Pancreas (tissue), 10 donors: Measurements from ENCODE around the gene GRWD1. TPM values are rescaled to one million over a fixed set of nuclear protein-coding genes. Genes with fewer than 3 reads are reported as not detected.

Source experiments
- ATAC-seq, 4 donors: fragments of 200-7000 bp; cut with Tn5 transposase; one replicate each; pipeline versions ENCODE4 v1.8.0 to v1.9.1; 2020; ENCODE audit warnings: mild to moderate bottlenecking in 4 of 4, moderate library complexity in 4 of 4
- DNase-seq, 6 donors: peaks; one replicate each; pipeline ENCODE4 v3.0.0-alpha.2; 2020
- FAIRE-seq: peaks from 2 replicates; lab custom pipeline; 2012; peaks lifted over from hg19 to GRCh38; lab: Jason Lieb, UNC
- H3K27ac ChIP-seq, 4 donors: fragments of 200-600 bp; sonication (generic); 1 replicate in 3 of 4; 2 replicates in 1 of 4; pipeline versions ENCODE4 v1.5.0 to v1.8.0; 2020
- H3K27me3 ChIP-seq, 4 donors: fragments of 200-600 bp; one replicate each; pipeline ENCODE4 v1.8.0; 2021
- H3K36me3 ChIP-seq, 3 donors: fragments of 200-600 bp; sonication (generic) in 1 of 3; one replicate each; pipeline versions ENCODE4 v1.5.0 to v1.8.0; 2020 to 2021
- H3K4me1 ChIP-seq, 3 donors: fragments of 200-600 bp; one replicate each; pipeline ENCODE4 v1.8.0; 2021
- H3K4me3 ChIP-seq, 4 donors: fragments of 200-600 bp; sonication (generic) in 2 of 4; one replicate each; pipeline versions ENCODE4 v1.5.0 to v1.8.0; 2020 to 2021
- H3K9me3 ChIP-seq, 4 donors: fragments of 200-600 bp; one replicate each; pipeline ENCODE4 v1.8.0; 2021
- WGBS, 2 donors: extraction: QIAGEN DNeasy Blood & Tissue Kit; methylation state at CpG; one replicate each; pipeline ENCODE4 v1.1.7; 2013; 5-methylcytosine and 5-hydroxymethylcytosine counted together
- intact Hi-C, 3 donors: fragments of 100-400 bp; cut with DNase I; formaldehyde crosslinking; loops; one replicate each; pipeline versions ENCODE4 v1.11.1 to v1.14.2; 2022
- polyA plus RNA-seq, 2 donors: library from polyadenylated mRNA; stranded (reverse); fragments of 200-250 nt; gene quantifications; one replicate each; pipeline ENCODE4 v1.2.3, GENCODE V29; 2013
- total RNA-seq, 6 donors: library from RNA; stranded (reverse); fragmentation: NEBNext Ultra II Directional in 4 of 6; extraction: Animal tissue kit (Norgen Biotek cat#: 25700) in 4 of 6; gene quantifications; one replicate each; pipeline versions ENCODE4 v1.2.1 to v1.2.4, GENCODE V29; 2021 to 2023
- TF ChIP-seq, protein P1 (sequence below), 4 donors: fragments of 200-600 bp; sonication (generic) in 3 of 4; IDR thresholded peaks; one replicate each; pipeline versions ENCODE4 v1.5.0 to v1.8.0; 2021; ENCODE audit warnings: antibody characterized with exemption in 4 of 4
- donor health status: healthy with polysubstance abuse.
- donor health status: DM: no; HTN: no; CAD: no; lungs with moderate emphysema.
- donor health status: DM: no; HTN: no; CAD: no.
- donor health status: control.
- donor health status: control.
- donor health status: Bipolar disorder and iron deficiency.
- donor health status: DM: yes; HTN: yes; CAD: no.
- donor health status: DM: no; HTN: no; CAD: no.
- donor health status: DM: no; HTN: no; CAD: no.
- donor health status: DM: yes; HTN: yes; CAD: no.

The GRWD1 gene
- total and polyA plus RNA-seq, 8 donors, result 8.6 to 23.1 (median 16.2) TPM

DNA sequence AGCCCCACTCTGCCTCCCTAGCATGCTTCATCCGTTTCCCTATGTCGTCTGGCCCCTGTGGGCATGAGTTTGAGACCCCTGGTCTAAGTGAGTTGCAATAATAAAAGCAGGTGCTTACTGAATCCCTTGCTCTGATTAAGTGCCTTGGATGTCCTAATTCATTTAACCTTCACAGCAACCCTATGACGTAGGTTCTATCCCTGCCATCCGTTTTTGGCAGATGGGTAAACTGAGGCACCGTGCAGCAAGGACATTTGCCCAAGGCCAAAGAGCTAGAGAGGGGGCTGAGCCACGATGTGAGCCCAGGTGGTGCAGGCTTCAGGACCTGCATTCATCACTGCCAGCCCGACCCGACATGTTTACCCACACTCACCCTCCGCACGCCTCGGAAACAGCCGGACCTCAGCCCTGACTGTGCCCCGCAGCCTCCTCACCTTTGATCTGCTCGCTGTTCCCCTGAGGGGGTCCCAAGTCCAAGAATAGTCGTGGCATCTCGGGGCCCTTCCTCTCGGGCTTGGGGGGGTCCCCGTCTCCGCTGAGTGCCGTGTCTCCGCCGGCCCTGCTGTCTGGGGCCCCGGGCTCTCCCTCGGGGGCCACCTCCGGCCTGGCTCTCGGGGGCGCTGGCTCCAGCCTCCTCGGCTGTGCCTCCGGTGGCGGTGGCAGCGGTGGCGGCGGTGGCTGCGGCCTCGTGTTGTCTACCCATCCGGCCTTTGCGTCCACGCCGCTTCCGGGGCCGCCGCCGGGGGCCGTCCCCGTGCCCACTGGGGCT, 51.4 kb downstream of the GRWD1 start:
- TF ChIP-seq, protein P1, sequence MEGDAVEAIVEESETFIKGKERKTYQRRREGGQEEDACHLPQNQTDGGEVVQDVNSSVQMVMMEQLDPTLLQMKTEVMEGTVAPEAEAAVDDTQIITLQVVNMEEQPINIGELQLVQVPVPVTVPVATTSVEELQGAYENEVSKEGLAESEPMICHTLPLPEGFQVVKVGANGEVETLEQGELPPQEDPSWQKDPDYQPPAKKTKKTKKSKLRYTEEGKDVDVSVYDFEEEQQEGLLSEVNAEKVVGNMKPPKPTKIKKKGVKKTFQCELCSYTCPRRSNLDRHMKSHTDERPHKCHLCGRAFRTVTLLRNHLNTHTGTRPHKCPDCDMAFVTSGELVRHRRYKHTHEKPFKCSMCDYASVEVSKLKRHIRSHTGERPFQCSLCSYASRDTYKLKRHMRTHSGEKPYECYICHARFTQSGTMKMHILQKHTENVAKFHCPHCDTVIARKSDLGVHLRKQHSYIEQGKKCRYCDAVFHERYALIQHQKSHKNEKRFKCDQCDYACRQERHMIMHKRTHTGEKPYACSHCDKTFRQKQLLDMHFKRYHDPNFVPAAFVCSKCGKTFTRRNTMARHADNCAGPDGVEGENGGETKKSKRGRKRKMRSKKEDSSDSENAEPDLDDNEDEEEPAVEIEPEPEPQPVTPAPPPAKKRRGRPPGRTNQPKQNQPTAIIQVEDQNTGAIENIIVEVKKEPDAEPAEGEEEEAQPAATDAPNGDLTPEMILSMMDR (IDR thresholded peaks at IDR 0.05), result no peak
- FAIRE-seq (no peak), DNase-seq (no peak), ATAC-seq (no peak)
- no peak overlapping the region for H3K27ac ChIP-seq
- no peaks in the 10 kb centered on the region for H3K27me3 ChIP-seq
- H3K4me3 ChIP-seq, result no peak overlapping the region
- 54 to 69% methylated on average over 43 to 45 of the region's 45 CpGs for WGBS, 2 donors
- no peaks in the 10 kb centered on the region for H3K36me3 ChIP-seq
- no peaks in the 10 kb centered on the region for H3K9me3 ChIP-seq
- intact Hi-C loops, result no loop called here
- H3K4me1 ChIP-seq, result peaks cover 0 to 8% (median 0%) of the 10 kb centered on the region in 3 donors

DNA sequence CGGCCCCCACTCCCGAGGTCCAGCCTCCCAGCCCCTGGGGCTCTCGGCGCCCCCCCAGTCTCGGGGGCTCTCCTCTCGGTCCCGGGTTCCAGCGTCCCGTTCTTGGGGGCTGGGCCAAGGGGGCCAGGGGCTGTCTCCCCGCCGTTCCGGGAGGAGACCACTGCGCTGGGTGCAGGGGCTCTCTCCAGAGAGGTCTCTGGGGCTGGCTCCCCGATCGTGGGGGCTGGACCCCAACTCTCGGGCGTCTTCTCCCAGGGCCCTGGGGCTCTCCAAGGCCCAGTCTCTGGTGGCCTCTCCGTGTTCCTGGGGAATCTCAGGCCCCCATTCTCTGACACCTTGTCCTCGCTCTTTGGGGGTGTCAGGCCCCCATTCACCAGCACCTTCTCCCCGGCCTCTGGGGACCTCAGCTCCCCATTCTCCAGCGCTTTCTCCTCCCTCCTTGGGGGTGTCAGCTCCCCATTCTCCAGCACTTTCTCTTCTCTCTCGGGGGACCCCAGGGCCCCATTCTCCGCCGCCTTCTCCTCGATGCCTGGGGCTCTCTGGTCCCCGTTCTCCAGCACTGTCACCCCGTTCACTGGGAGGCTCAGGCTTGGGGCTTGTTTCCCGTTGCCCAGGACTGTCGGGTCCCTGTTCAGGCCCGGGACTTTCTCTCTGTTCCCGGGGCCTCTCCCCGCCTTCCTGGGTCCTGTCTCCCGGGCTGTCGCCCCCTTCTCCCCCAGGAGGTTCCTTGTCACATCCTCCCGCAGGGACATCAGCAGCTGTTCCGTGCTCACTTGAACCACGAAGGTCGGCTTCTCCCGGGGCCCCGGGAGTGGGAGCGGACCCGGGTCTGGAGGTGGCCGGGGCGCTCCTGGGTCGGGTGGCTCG, 52.2 kb downstream of the GRWD1 start:
- Histone ChIP-seq H3K4me3 (no peak overlapping the region), H3K27ac (no peak overlapping the region), H3K4me1 (peaks cover 0 to 8% (median 0%) of the 10 kb centered on the region in 3 donors), H3K9me3 (no peaks in the 10 kb centered on the region), H3K36me3 (no peaks in the 10 kb centered on the region), H3K27me3 (no peaks in the 10 kb centered on the region)
- intact Hi-C loops, result no loop called here
- ATAC-seq (no peak), FAIRE-seq (no peak), DNase-seq (no peak)
- TF ChIP-seq, protein P1 (IDR thresholded peaks at IDR 0.05), result no peak
- WGBS, 2 donors, result 62 to 76% methylated on average over 36 to 46 of the region's 46 CpGs

DNA sequence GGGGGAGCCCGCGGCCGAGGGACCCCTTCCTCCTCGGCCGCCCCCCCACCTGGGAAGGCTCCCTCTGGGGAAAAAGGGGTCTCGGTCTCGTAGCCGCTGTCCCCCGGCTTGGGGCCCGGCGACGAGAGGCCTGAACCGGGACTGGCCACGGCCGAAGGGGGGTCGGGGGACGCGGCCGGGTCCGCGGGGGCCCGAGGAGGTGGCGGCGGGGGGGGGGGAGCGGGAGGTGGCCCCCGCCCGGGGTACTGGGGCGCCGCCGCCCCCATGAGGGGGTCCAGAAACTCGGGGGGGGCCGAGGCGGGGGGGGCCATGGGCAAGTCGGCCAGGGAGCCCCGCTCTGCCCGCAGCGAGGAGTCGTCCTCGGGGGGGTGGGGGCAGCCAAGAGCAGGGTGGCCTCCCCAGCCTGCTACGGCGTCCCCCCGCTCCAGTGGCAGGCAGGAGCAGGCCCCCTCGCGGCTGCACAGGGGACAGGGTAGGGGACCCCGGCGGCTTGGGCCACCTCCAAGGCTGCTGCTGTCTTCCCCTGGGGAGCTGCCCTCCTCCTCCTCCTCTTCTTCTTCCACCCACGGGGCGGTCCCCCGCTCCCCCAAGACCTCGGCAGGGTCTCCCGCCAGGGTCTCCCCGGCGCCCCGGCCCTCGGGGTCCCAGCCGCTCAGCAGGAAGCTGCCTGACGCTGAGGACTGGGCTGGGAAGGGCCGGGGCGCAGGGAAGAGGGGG, 53.0 kb downstream of the GRWD1 start:
- FAIRE-seq (no peak), DNase-seq (no peak), ATAC-seq (no peak)
- intact Hi-C loops, result no loop called here
- H3K27ac ChIP-seq, result no peak overlapping the region
- H3K4me3 ChIP-seq, result no peak overlapping the region
- 43 to 59% methylated on average over 29 to 54 of the region's 59 CpGs for WGBS, 2 donors
- TF ChIP-seq, protein P1 (IDR thresholded peaks at IDR 0.05), result no peak
- H3K27me3 ChIP-seq, result no peaks in the 10 kb centered on the region
- peaks cover 0 to 8% (median 0%) of the 10 kb centered on the region in 3 donors for H3K4me1 ChIP-seq
- no peaks in the 10 kb centered on the region for H3K9me3 ChIP-seq
- no peaks in the 10 kb centered on the region for H3K36me3 ChIP-seq

DNA sequence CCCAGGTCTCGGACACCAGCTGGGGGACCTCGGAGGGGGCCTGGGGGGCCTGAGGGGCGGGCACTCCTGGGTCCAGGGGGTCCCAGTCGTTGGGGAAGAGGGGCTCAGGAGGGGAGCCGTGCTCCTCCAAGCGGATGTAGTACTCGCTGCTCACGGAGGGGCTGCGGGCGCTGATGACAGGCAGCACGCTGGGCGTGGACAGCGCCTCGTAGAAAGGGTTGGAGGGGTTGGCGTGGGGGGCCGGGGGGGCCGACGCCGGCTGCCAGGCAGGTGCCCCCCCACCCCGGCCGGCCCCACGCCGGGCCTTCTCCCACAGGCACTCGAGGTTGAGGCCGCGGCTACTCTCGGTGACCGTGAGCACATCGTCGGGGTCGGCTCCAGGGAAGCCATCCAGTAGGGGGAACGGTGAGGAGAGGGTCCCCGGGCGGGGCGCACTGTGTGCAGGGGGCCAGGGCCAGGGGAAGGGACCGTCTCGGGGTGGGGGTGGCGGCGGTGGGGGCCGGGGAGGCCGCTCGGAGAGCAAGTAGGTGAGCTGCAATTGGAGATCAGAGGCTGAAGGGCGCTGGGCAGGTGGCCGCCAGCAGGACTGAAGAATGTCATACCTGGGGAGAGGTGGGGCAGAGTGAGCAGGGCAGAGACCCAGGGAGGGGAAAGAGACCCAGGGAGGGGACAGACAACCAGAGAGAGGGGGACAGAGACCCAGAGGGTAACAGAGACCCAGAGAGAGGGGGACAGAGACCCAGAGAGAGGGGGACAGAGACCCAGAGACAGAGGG, 53.7 kb downstream of the GRWD1 start:
- Histone ChIP-seq H3K27ac (no peak overlapping the region), H3K9me3 (no peaks in the 10 kb centered on the region), H3K36me3 (no peaks in the 10 kb centered on the region), H3K27me3 (no peaks in the 10 kb centered on the region), H3K4me1 (peaks cover 0 to 3% (median 0%) of the 10 kb centered on the region in 3 donors), H3K4me3 (no peak overlapping the region)
- ATAC-seq, result no peak
- TF ChIP-seq, protein P1 (IDR thresholded peaks at IDR 0.05), result no peak
- intact Hi-C loops, result no loop called here
- FAIRE-seq, result no peak
- DNase-seq, result no peak
- WGBS, 2 donors, result 67 to 80% methylated on average over 34 to 44 of the region's 44 CpGs
